Heart left ventricle (tissue), 13 donors: ENCODE results near the gene TENT5C.

Experiments used
- POLR2A ChIP-seq, 2 donors: fragments of 450-650 bp; IDR thresholded peaks; one replicate each; pipeline ENCODE4 v1.6.1; 2017; ENCODE audit warnings: antibody characterized with exemption in 2 of 2, mild to moderate bottlenecking in 2 of 2, moderate library complexity in 2 of 2
- TF ChIP-seq, protein P1 (sequence below), 12 donors: fragments of 200-600 bp; sonication (generic) in 4 of 12; IDR thresholded peaks; one replicate each; pipeline versions ENCODE4 v1.5.0 to v1.8.0; 2018 to 2022; ENCODE audit warnings: antibody characterized with exemption in 12 of 12, mild to moderate bottlenecking in 5 of 12
- donor health status: ischemic (EF 13 %, LVEDD 7.1; RV severe dilation, severe dysfunction).
- donor health status: DM: no; HTN: yes; CAD: no.
- donor health status: DM: no; HTN: no; CAD: no.
- donor health status: ischemic (EF 25% LVEDD 6.9; RV normal size, moderate dysfunction).
- donor health status: ischemic (EF 25% LVEDD 5.7; RV mildly dilated, moderate dysfunction).
- donor health status: ischemic (EF 35%, LVEDD 5.7; RV mildly dilated, moderate dysfunction).
- donor health status: nonischemic (EF 11% LVEDD 7.7; RV severe dilation, severe dysfunction).
- donor health status: DM: yes; HTN: yes; CAD: no.
- donor health status: PGD.
- donor health status: ischemic (EF 29% LVEDD 5.4; RV normal size, mild dysfunction).
- donor health status: nonischemic (EF 23%, LVEDD 6.1; RV moderate dilation, normal function).

GRCh38 chr1:117620440-117620839 lies 14.6 kb downstream of the TENT5C start:
- TF ChIP-seq, protein P1, sequence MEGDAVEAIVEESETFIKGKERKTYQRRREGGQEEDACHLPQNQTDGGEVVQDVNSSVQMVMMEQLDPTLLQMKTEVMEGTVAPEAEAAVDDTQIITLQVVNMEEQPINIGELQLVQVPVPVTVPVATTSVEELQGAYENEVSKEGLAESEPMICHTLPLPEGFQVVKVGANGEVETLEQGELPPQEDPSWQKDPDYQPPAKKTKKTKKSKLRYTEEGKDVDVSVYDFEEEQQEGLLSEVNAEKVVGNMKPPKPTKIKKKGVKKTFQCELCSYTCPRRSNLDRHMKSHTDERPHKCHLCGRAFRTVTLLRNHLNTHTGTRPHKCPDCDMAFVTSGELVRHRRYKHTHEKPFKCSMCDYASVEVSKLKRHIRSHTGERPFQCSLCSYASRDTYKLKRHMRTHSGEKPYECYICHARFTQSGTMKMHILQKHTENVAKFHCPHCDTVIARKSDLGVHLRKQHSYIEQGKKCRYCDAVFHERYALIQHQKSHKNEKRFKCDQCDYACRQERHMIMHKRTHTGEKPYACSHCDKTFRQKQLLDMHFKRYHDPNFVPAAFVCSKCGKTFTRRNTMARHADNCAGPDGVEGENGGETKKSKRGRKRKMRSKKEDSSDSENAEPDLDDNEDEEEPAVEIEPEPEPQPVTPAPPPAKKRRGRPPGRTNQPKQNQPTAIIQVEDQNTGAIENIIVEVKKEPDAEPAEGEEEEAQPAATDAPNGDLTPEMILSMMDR (IDR thresholded peaks at IDR 0.05), result no peak
- no peak for TF ChIP-seq POLR2A (IDR thresholded peaks at IDR 0.05)
